Epidermal melanocyte (primary cell): ENCODE data around the gene TNFAIP8L1.
"Not testable (repeated sequence)": the region's sequence is repeated elsewhere in the genome, so short reads cannot be mapped to it uniquely, and the experiment has no call there.

ENCODE experiments used
- DNase-seq: peaks from one replicate; pipeline ENCODE4 v3.0.0; 2011; ENCODE audit warnings: low spot score; ENCODE audit not compliant: insufficient read length

Gene TNFAIP8L1

DNA sequence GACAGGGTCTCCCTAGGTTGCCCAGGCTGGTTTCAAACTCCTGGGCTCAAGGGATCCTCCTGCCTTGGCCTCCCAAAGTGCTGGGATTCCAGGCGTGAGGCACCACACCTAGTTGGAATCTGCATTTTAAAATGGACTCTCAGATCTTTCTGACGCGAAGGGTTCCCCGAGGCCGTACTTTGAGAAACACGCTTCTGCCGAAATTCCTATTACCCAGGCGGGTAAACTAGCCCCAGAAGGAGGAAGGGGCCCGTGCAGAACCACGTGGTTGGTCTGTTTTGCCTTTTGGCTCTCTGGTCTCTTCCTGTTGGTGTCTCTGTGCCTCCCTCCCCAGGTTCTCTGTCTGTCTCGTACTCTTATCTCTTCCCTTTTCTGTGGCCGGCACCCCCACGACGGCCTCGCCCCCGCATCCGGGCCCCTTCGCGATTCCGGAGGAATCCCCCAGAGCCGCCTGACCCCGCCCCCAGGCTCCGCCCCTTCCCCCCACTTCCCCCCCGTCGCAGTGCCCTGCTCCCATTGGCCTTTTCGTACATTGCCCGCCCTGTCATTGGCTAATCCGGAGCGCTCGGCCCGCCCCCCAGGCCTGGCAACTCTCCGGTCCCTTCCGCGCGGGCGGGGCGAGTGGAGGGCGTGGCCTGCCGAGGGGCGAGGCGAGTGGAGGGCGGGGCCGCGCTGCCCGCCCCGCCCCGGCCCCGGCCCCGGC lies at the start of gene TNFAIP8L1:
TSS of gene TNFAIP8L1 (plus strand) at position 689 of the 703 bp plus-strand sequence. CDS start 12,354 bp downstream, outside the sequence.
- DNase-seq, result peak; percentile 99

DNA sequence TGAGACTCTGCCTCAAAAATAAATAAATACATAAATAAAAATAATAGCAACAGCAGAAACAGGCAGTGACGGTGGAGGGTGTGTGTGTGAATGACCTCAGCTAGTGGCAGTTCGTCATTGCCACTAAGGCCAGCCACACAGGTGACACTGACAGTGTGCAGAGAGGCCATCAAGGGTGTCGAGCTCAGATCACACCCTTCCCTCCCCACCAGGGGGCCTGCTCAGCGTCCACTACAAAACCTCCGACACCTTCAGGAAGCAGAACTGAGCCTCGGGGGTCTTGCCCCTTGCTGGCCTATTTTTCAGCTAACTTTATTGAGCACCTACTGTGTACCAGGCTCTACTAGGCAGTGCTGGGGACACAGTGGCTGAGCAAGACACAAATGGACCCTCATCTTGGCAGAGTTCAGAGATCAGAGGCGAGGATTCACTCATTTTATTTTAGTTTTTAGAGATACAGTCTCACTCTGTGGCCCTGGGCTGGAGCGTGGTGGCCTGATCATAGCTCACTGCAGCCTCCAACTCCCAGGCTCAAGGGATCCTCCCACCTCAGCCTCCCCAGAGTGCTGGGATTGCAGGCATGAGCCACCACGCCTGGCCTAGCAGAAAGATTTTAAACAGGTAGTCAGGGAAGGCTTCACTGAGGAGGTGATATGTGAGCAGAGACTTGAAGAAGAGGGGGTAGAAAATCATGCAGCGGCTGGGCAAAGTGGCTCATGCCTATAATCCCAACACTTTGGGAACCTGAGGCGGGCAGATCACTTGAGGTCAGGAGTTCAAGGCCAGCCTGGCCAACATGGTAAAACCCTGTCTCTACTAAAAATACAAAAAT lies 49.5 kb upstream of the TNFAIP8L1 start:
- no peak for DNase-seq

GRCh38 chr19:4590559-4590958 lies 48.8 kb upstream of the TNFAIP8L1 start:
- no peak for DNase-seq

DNA sequence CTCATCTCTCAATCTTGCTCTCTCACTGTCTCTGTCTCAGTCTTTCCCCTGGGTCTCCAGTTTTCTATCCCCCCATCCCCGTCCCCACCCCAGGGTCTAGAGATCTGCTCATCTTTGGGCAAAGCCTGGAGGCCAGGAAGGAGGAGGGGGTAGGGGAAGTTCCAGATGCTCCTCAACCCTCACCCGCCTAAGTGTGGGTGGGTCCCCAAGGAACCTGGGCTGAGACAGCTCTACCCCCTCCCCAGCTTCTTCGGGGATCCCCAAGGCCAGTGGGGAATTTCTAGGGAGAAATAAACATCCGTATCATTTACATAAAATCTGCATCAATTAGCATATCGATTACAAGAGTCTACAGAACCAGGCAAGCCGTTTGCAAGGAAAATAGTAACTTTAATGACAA lies 48.0 kb upstream of the TNFAIP8L1 start:
- DNase-seq, result no peak

DNA sequence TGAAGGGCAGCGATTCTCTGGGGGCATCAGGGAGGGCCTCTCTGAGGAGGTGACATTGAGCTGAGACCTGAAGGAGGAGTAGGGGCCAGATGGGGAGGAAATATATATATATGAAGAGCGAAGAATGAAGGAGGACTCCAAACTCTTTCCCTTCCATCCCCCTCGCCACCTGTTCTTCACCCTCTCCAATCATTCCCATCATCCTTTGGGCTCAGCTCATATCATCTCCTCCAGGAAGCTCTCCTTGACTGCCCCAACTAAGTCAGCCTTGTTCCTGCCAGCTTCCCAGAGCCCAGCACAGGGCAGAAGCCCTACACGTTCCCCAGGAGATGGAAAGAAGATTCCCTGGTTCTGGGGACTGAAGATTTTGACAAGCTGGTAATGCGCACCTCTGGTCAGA lies 46.9 kb upstream of the TNFAIP8L1 start:
- no peak for DNase-seq

- DNase-seq, result no peak
Measured at GRCh38 chr19:4593409-4593851, 45.9 kb upstream of the TNFAIP8L1 start.

- DNase-seq, result no peak
Measured at GRCh38 chr19:4594201-4594600, 45.1 kb upstream of the TNFAIP8L1 start.

- not testable (repeated sequence) for DNase-seq
Measured at GRCh38 chr19:4595158-4595557, 44.2 kb upstream of the TNFAIP8L1 start.

DNA sequence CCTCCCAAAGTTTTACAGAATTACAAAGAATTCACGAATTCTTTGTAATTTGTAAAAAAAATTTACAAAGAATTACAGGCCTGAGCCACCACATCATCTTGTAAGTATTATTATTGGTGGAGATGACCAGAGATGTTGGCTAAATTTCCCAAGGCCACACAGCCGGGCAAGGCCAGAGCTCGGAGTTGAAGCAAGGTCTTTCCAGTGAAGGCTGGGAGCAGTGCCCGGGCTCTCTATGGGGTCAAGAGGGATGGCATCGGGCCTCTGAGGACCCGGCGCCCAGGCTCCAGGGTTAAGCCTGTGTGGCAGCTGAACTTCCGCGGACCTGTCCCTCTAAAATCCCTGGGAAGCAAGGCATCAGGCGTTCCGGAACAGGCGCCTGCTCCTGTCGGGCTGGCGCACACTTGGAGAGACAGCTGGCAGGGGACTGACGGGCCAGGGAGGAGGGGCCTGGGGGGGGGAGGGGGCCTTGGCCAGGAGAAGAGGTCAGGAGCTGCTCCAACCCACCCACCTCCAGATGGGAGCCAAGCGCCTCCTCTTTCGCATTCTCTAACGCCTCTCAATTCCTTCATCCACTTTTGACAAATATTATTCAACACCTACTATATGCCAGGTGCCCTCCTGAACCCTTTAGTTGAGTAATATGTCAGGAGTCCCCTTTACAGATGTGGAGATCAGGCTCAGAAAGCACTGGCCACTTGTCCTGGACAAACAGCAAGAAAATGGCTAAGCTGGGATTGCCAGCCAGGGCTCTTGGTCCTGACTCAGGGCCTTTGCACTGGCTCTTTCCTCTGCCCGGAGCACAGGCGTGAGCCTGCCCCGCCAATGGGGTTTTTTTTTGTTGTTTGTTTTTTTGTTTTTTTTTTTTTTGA lies 43.0 kb upstream of the TNFAIP8L1 start:
- no peak for DNase-seq

GRCh38 chr19:4597278-4597974 lies 41.9 kb upstream of the TNFAIP8L1 start:
- no peak for DNase-seq

- DNase-seq, result no peak
Measured at GRCh38 chr19:4597975-4598671, 41.2 kb upstream of the TNFAIP8L1 start.

- no peak for DNase-seq
Measured at GRCh38 chr19:4598712-4599111, 40.6 kb upstream of the TNFAIP8L1 start.

- DNase-seq, result no peak
Measured at GRCh38 chr19:4600082-4600481, 39.2 kb upstream of the TNFAIP8L1 start.

DNA sequence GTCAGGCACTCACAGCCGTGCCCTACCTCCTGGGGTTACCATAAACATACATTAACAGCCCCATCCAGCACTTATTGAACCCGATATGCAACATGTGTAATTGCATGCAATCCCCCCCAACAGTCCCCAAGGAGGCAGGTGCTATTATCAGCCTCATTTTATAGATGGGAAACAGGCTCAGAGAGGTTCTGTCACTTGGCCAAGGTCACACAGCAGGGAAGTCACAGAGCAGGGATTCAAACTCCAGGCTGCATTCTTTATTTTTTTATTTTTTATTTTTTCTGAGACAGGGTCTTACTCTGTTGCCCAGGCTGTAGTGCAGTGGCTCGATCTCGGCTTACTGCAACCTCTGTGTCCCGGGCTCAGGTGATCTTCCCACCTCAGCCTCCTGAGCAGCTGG lies 38.4 kb upstream of the TNFAIP8L1 start:
- DNase-seq, result no peak

DNA sequence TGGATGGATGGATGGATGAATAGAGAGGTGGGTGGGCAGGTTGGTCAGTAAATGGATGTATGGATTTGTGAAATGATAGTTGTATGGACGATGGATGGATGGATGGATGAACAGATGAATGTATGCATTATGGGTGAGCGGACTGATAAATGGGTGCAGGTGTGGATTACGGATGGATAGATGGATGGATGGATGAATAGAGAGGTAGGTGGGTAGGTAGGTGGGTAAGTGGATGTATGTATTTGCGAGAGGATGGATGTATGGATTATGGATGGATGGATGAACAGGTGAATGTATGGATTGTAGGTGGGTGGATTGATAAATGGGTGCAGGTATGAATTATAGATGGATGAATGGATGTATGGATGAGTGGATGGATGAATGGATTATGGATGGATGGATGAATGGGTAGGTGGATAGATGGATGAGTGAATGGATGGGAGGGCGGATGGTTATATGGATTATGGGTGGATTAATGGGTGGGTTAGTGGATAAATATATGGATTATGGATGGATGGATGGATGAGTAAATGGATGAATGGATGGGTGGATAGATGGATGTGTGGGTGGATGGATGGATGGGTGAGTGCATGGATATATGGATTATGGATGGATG lies 37.0 kb upstream of the TNFAIP8L1 start:
- DNase-seq, result no peak

GRCh38 chr19:4602915-4603314 lies 36.4 kb upstream of the TNFAIP8L1 start:
- no peak for DNase-seq

GRCh38 chr19:4604912-4605311 lies 34.4 kb upstream of the TNFAIP8L1 start:
- no peak for DNase-seq

DNA sequence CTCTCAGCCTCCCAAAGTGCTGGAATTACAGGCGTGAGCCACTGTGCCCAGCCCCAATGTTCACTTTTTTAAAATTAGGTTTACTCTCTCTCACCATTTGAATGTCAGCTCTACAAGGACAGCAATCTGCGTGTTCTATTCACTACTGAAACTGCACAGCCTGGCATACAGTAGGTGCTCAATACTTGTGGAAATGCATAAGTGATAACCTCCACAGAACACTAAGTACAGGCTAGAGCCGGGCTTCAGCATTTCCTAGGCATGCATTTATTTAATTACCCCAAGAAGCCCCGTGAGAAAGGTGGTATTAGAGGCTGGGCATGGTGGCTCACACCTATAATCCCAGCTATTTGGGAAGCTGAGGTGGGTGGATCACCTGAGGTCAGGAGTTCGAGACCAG lies 33.1 kb upstream of the TNFAIP8L1 start:
- no peak for DNase-seq

GRCh38 chr19:4606921-4607678 lies 32.2 kb upstream of the TNFAIP8L1 start:
- peak; percentile 82 for DNase-seq
